K562 (cell line): ENCODE results near the gene SHISA8. TPM values are rescaled to one million over a fixed set of nuclear protein-coding genes. Genes with fewer than 3 reads are reported as not detected.
A peak's percentile ranks its signal among the peaks of the same experiment; 100 is the strongest.

Experiments
- ARNT ChIP-seq, 2 experiments: fragments of 450-650 bp; IDR thresholded peaks; 2 replicates each; pipeline ENCODE4 v1.6.1; 2016; ENCODE audit warnings: mild to moderate bottlenecking in 1 of 2
- CCAR2 ChIP-seq: fragments of 200-400 bp; formaldehyde crosslinking; IDR thresholded peaks from 2 replicates; pipeline ENCODE4 v1.6.1; 2017; ENCODE audit warnings: mild to moderate bottlenecking, low read depth, low read length
- CHD4 ChIP-seq: fragments of 200-600 bp; sonication (generic); IDR thresholded peaks from 3 replicates; pipeline ENCODE4 v1.6.1; 2012; ENCODE audit warnings: low read depth, mild to moderate bottlenecking, mixed read lengths, low read length, inconsistent platforms; ENCODE audit not compliant: insufficient read depth, insufficient replicate concordance, poor library complexity, severe bottlenecking
- CREB1 ChIP-seq, 2 experiments: sonication (generic) in 1 of 2; formaldehyde crosslinking in 1 of 2; IDR thresholded peaks; 2 replicates each; pipeline versions ENCODE4 v1.6.1 to v1.8.0; 2012 to 2022; ENCODE audit warnings: inconsistent platforms in 1 of 2, mild to moderate bottlenecking in 1 of 2, missing genetic modification reagents in 1 of 2, moderate library complexity in 1 of 2
- CTBP1 ChIP-seq: fragments of 450-650 bp; IDR thresholded peaks from 2 replicates; pipeline ENCODE4 v1.6.1; 2016; ENCODE audit warnings: borderline replicate concordance
- E2F3 ChIP-seq: fragments of 250-450 bp; sonication (Bioruptor Pico); IDR thresholded peaks from 2 replicates; pipeline ENCODE4 v1.4.0; 2020; ENCODE audit warnings: mild to moderate bottlenecking
- FIP1L1 ChIP-seq: fragments of 200-400 bp; formaldehyde crosslinking; IDR thresholded peaks from 2 replicates; pipeline ENCODE4 v1.6.1; 2018; ENCODE audit warnings: mild to moderate bottlenecking, low read depth, low read length; ENCODE audit not compliant: poor library complexity, severe bottlenecking
- FOXM1 ChIP-seq, 2 experiments: fragments of 450-650 bp in 1 of 2; sonication (generic) in 1 of 2; formaldehyde crosslinking in 1 of 2; IDR thresholded peaks; 2 replicates each; pipeline versions ENCODE4 v1.6.1 to v1.9.0; 2017 to 2022; ENCODE audit warnings: low read depth in 2 of 2, mild to moderate bottlenecking in 2 of 2, missing genetic modification reagents in 1 of 2, moderate library complexity in 1 of 2
- KLF16 ChIP-seq: IDR thresholded peaks from 2 replicates; pipeline ENCODE4 v1.6.1; 2016; ENCODE audit warnings: antibody characterized with exemption
- MYNN ChIP-seq, 2 experiments: sonication (generic); formaldehyde crosslinking in 1 of 2; IDR thresholded peaks; 2 replicates each; pipeline versions ENCODE4 v1.5.0 to v1.6.1; 2016 to 2020; ENCODE audit warnings: antibody characterized with exemption in 1 of 2, missing genetic modification reagents in 1 of 2
- NCOA6 ChIP-seq: fragments of 450-650 bp; IDR thresholded peaks from 2 replicates; pipeline ENCODE4 v1.6.1; 2017; ENCODE audit warnings: mild to moderate bottlenecking
- POLR3A ChIP-seq: IDR thresholded peaks from 2 replicates; pipeline ENCODE4 v1.6.1; 2011; ENCODE audit warnings: borderline replicate concordance, mild to moderate bottlenecking, moderate library complexity; ENCODE audit not compliant: insufficient read length, insufficient read depth; ENCODE audit errors: extremely low read depth
- SMAD1 ChIP-seq: fragments of 150-350 bp; IDR thresholded peaks from 2 replicates; pipeline ENCODE4 v1.6.1; 2014; ENCODE audit warnings: low read length, low read depth; ENCODE audit not compliant: partially characterized antibody
- SP2 ChIP-seq: IDR thresholded peaks from 2 replicates; pipeline ENCODE4 v1.6.1; 2011; ENCODE audit warnings: mild to moderate bottlenecking, low read depth, low read length, moderate library complexity; ENCODE audit not compliant: poor library complexity, severe bottlenecking; ENCODE audit errors: extremely low read depth
- TEAD2 ChIP-seq: fragments of 450-650 bp; IDR thresholded peaks from 2 replicates; pipeline ENCODE4 v1.6.1; 2016; ENCODE audit warnings: missing genetic modification characterization, control low read depth, missing compliant biosample characterization
- ZBTB7A ChIP-seq: IDR thresholded peaks from 2 replicates; pipeline ENCODE4 v1.6.1; 2011; ENCODE audit warnings: low read depth, mild to moderate bottlenecking, low read length, moderate library complexity, borderline replicate concordance; ENCODE audit not compliant: control insufficient read depth
- ZFX ChIP-seq: sonication (generic); formaldehyde crosslinking; IDR thresholded peaks from 2 replicates; pipeline ENCODE4 v1.8.0; 2022; ENCODE audit warnings: mild to moderate bottlenecking, missing genetic modification reagents, moderate library complexity
- ZNF224 ChIP-seq: sonication (generic); formaldehyde crosslinking; IDR thresholded peaks from 2 replicates; pipeline ENCODE4 v1.8.0; 2022; ENCODE audit warnings: mild to moderate bottlenecking, missing genetic modification reagents
- ZZZ3 ChIP-seq: fragments of 450-650 bp; IDR thresholded peaks from 2 replicates; pipeline ENCODE4 v1.6.1; 2016; ENCODE audit warnings: antibody characterized with exemption, mild to moderate bottlenecking, moderate library complexity
- polyA plus RNA-seq, 8 experiments: library from polyadenylated mRNA; depleted of rRNA in 4 of 8; stranded (reverse) in 5 of 8; unstranded in 3 of 8; fragments of >200 nt; fragmentation: Nextera tagmentation in 2 of 8; fragmentation: Illumina TruSeq in 1 of 8; extraction: Ambion mirVana in 2 of 8; extraction: Trizol in 1 of 8; gene quantifications; 2 replicates each; pipeline versions ENCODE4 v1.2.1 to v1.2.3, GENCODE V29; 2011 to 2014; ENCODE audit warnings: inconsistent platforms in 1 of 8, missing spikeins in 1 of 8
- total RNA-seq, 7 experiments: library from RNA; depleted of rRNA in 6 of 7; stranded (reverse); fragments of >200 nt in 6 of 7; fragmentation: Illumina TruSeq in 2 of 7; extraction: Trizol in 2 of 7; gene quantifications; 2 replicates each; pipeline versions ENCODE4 v1.2.1 to v1.2.3, GENCODE V29; 2011 to 2021; ENCODE audit warnings: low replicate concordance in 1 of 7
- TF ChIP-seq, protein P1 (sequence below): fragments of 250-450 bp; sonication (Bioruptor Pico); IDR thresholded peaks from 2 replicates; pipeline ENCODE4 v1.5.0; 2021; ENCODE audit warnings: mild to moderate bottlenecking, moderate library complexity
- TF ChIP-seq, protein P2 (sequence below), 2 experiments: IDR thresholded peaks in 1 of 2; conservative IDR thresholded peaks in 1 of 2; 2 replicates each; pipeline ENCODE4 v1.6.1; 2016; ENCODE audit warnings: low read depth in 2 of 2, mild to moderate bottlenecking in 1 of 2, missing compliant biosample characterization in 1 of 2, missing genetic modification characterization in 1 of 2, moderate library complexity in 1 of 2

Gene SHISA8
- total and polyA plus RNA-seq, 9 of the 15 experiments (the other 6 are each of a cell fraction or from before 2014, with no cell fraction given), result 0.07 to 3.3 (median 1.1) TPM; not detected in 4

DNA sequence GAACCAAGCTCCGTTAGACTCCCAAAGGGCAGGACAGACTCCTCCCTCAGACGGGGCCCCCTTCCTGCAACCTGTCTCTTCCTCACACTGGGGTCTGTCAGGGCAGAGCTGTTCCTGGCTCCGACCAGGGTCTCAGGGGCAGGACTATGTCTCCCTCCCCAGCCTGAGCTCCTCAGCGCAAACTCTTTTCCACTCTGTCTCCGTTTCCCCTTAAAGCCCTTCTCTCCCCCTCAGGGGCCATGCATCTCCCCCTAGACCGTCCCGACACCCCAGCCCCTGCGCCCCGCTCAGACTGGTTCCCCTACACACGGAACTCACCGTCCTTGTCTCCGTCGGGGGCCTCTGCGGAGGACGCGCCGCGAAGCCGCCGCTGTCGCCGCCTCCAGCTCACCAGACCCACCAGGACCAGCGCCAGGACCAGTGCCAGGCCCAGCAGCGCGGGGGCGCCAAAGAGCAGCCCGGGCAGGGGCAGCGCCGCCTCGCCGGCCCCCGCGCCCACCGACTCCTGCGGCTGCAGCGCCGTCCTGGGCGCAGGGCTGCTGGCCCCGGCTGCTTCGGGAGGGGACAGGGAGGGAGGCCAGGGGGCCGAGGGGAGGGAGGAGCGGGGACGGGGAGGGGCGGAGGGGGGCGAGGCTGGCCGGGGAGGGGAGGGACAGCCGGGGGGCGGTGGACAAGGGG, 11.0 kb upstream of the SHISA8 start (continued):
- no peak for TF ChIP-seq CHD4
- TF ChIP-seq FOXM1 (IDR thresholded peaks at IDR 0.05; ENCODE audit: low read depth), result no peak
- TF ChIP-seq FOXM1 (CRISPR knock-in tag; IDR thresholded peaks at IDR 0.05; ENCODE audit: low read depth), result no peak
- TF ChIP-seq SP2, result no peak
- 0 out of 2 replicates have a peak, but pooled peaks have one; percentile 13 for TF ChIP-seq ZFX
- TF ChIP-seq ZBTB7A, result peak; percentile 99
- TF ChIP-seq ZNF224 (CRISPR knock-in tag), result no peak
- peak; percentile 33; the same call in 1 of the 2 replicates for TF ChIP-seq CTBP1
- no peak for TF ChIP-seq TEAD2
- no peak for TF ChIP-seq KLF16
- TF ChIP-seq, protein P1, sequence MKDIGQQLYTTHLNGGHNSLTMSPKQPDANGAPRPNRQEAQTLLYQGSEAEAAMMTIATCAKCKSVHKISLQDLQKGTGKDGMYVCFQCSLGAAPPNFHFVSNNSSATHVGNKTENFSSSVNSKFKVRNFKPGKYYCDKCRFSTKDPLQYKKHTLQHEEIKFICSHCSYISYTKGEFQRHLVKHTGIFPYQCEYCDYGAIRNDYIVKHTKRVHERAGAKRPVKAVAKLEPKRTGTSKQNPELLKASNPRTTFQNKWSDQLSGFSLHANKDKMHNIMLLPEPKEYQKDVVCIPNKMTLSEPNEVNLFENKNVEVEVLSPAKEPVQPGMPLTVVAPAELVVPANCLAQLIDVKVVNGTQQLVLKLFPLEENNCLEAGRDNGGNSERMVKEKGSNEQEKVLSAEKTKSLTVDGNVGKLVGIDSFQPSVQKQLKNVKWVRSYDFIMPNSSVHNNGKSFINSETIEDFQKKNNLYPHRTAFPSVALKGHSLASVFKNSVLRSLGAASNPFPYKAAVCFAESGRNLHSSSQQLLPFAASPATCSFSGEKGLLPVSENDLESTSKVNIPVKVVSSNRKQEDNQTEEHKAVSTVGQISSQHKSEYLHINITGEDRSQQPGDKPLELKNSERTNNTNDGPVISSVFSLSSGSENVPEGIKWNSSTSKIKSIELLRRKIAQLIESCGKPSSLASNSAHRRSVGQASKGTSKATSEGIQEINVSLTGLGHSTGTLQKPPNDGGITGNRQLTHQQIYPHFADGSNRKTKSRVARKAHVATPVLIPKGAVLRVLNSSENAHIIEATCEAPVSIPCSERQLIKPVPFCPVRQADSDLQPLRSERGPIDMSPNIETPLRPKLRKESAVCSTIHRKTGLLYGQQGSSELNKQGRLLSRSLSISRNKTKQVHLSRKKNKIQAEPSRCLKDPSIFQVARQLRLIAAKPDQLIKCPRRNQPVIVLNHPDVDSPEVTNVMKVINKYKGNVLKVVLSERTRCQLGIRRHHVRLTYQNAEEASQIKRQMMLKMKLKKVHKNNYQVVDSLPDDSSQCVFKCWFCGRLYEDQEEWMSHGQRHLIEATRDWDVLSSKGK (CRISPR knock-in tag), result no peak
- TF ChIP-seq CREB1 (IDR thresholded peaks at IDR 0.05), result no peak
- 0 out of 2 replicates have a peak, but pooled peaks have one; percentile 12 for TF ChIP-seq CREB1 (CRISPR knock-in tag; IDR thresholded peaks at IDR 0.05)
- TF ChIP-seq MYNN (IDR thresholded peaks at IDR 0.05), result 0 out of 2 replicates have a peak, but pooled peaks have one; percentile 24
- no peak for TF ChIP-seq MYNN (CRISPR knock-in tag; IDR thresholded peaks at IDR 0.05)
- no peak for TF ChIP-seq CCAR2
- peak; percentile 40 for TF ChIP-seq FIP1L1
- no peak for TF ChIP-seq POLR3A
- no peak for TF ChIP-seq NCOA6
- no peak for TF ChIP-seq ZZZ3
- TF ChIP-seq, protein P2, sequence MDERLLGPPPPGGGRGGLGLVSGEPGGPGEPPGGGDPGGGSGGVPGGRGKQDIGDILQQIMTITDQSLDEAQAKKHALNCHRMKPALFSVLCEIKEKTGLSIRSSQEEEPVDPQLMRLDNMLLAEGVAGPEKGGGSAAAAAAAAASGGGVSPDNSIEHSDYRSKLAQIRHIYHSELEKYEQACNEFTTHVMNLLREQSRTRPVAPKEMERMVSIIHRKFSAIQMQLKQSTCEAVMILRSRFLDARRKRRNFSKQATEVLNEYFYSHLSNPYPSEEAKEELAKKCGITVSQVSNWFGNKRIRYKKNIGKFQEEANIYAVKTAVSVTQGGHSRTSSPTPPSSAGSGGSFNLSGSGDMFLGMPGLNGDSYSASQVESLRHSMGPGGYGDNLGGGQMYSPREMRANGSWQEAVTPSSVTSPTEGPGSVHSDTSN (CRISPR knock-in tag; IDR thresholded peaks at IDR 0.05; ENCODE audit: low read depth), result no peak
- TF ChIP-seq, protein P2 (tag; conservative IDR thresholded peaks at IDR 0.05; ENCODE audit: low read depth), result no peak
- no peak for TF ChIP-seq ARNT (IDR thresholded peaks at IDR 0.05)
- TF ChIP-seq SMAD1, result no peak
- TF ChIP-seq E2F3 (CRISPR knock-in tag), result no peak
